BE2C (cell line): ENCODE results near the gene RAPGEF6.

Source experiments
- DNase-seq: peaks from one replicate; pipeline ENCODE4 v3.0.0-alpha.2; 2020
- H3K27me3 ChIP-seq: fragments of 250-450 bp; sonication (Bioruptor Pico); 2 replicates; pipeline ENCODE4 v1.5.1; 2020; ENCODE audit warnings: mild to moderate bottlenecking
- H3K36me3 ChIP-seq: fragments of 250-450 bp; sonication (Bioruptor Pico); 2 replicates; pipeline ENCODE4 v1.5.1; 2020; ENCODE audit warnings: mild to moderate bottlenecking
- H3K4me1 ChIP-seq: fragments of 250-450 bp; sonication (Bioruptor Pico); 2 replicates; pipeline ENCODE4 v1.5.1; 2020
- H3K4me3 ChIP-seq: 2 replicates; pipeline ENCODE4 v1.5.1; 2011; ENCODE audit warnings: low read depth, low read length
- H3K9me3 ChIP-seq: fragments of 250-450 bp; sonication (Bioruptor Pico); 2 replicates; pipeline ENCODE4 v1.5.1; 2020
- CTCF ChIP-seq: IDR thresholded peaks from 2 replicates; pipeline ENCODE4 v1.5.1; 2012; ENCODE audit warnings: mild to moderate bottlenecking, low read depth, low read length

The RAPGEF6 gene

GRCh38 chr5:131664929-131665328, 29.9 kb upstream of the RAPGEF6 start:
- Histone ChIP-seq H3K4me3 (no peak overlapping the region), H3K4me1 (no peaks in the 10 kb centered on the region), H3K9me3 (no peaks in the 10 kb centered on the region), H3K27me3 (no peaks in the 10 kb centered on the region), H3K36me3 (peaks cover 25% of the 10 kb centered on the region)
- no peak for DNase-seq
- TF ChIP-seq CTCF = no peak

GRCh38 chr5:131661933-131662332, 26.9 kb upstream of the RAPGEF6 start:
- Histone ChIP-seq H3K36me3 (peaks cover 24% of the 10 kb centered on the region), H3K4me1 (no peaks in the 10 kb centered on the region), H3K27me3 (no peaks in the 10 kb centered on the region), H3K9me3 (no peaks in the 10 kb centered on the region), H3K4me3 (no peak overlapping the region)
- no peak for DNase-seq
- TF ChIP-seq CTCF = no peak

GRCh38 chr5:131659841-131660240, 24.8 kb upstream of the RAPGEF6 start:
- no peak for DNase-seq
- no peak for TF ChIP-seq CTCF
- no peaks in the 10 kb centered on the region for H3K27me3 ChIP-seq
- H3K4me1 ChIP-seq = no peaks in the 10 kb centered on the region
- H3K4me3 ChIP-seq = no peak overlapping the region
- no peaks in the 10 kb centered on the region for H3K9me3 ChIP-seq
- H3K36me3 ChIP-seq = peaks cover 24% of the 10 kb centered on the region

- H3K36me3 ChIP-seq = peaks cover 24% of the 10 kb centered on the region
- TF ChIP-seq CTCF = no peak
- no peaks in the 10 kb centered on the region for H3K4me1 ChIP-seq
- H3K27me3 ChIP-seq = no peaks in the 10 kb centered on the region
- no peak overlapping the region for H3K4me3 ChIP-seq
- no peak for DNase-seq
- H3K9me3 ChIP-seq = no peaks in the 10 kb centered on the region
These were observed 24.3 kb upstream of the RAPGEF6 start for GRCh38 chr5:131659290-131659689.

GRCh38 chr5:131654776-131655175, 19.7 kb upstream of the RAPGEF6 start:
- H3K9me3 ChIP-seq = no peaks in the 10 kb centered on the region
- H3K36me3 ChIP-seq = peaks cover 21% of the 10 kb centered on the region
- no peak overlapping the region for H3K4me3 ChIP-seq
- TF ChIP-seq CTCF = no peak
- no peaks in the 10 kb centered on the region for H3K27me3 ChIP-seq
- no peaks in the 10 kb centered on the region for H3K4me1 ChIP-seq
- no peak for DNase-seq

GRCh38 chr5:131654309-131654708, 19.3 kb upstream of the RAPGEF6 start:
- no peak for TF ChIP-seq CTCF
- Histone ChIP-seq H3K4me3 (no peak overlapping the region), H3K9me3 (no peaks in the 10 kb centered on the region), H3K27me3 (no peaks in the 10 kb centered on the region), H3K4me1 (no peaks in the 10 kb centered on the region), H3K36me3 (peaks cover 20% of the 10 kb centered on the region)
- DNase-seq = no peak
